GM10266 (cell line): ENCODE results near the gene ALDH2.

Experiments
- DNase-seq: peaks from one replicate; pipeline ENCODE4 v3.0.0; 2012; ENCODE audit errors: extremely low spot score
- CTCF ChIP-seq: IDR thresholded peaks from 2 replicates; pipeline ENCODE4 v1.5.1; 2012; ENCODE audit warnings: mild to moderate bottlenecking, low read depth; ENCODE audit not compliant: control insufficient read depth, insufficient read depth; ENCODE audit errors: missing control alignments

Gene ALDH2

DNA sequence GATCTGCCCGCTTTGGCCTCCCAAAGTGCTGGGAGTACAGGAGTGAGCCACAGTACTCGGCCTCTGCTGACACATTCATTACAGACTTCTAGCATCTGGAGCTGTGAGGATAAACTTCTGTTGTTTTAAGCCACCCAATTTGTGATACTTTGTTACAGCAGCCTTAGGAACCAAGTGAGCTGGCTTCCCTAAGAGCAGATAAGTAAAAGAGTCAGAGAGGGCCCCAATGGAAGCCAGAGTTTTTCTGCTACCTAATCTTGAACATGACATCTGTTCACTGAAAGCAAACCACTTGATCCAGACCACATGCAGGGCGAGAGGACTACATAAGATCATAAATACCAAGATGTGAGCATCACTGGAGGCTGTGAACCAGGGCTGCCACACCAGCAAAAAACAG lies 71.6 kb downstream of the ALDH2 start:
- no peak for TF ChIP-seq CTCF
- no peak for DNase-seq

DNA sequence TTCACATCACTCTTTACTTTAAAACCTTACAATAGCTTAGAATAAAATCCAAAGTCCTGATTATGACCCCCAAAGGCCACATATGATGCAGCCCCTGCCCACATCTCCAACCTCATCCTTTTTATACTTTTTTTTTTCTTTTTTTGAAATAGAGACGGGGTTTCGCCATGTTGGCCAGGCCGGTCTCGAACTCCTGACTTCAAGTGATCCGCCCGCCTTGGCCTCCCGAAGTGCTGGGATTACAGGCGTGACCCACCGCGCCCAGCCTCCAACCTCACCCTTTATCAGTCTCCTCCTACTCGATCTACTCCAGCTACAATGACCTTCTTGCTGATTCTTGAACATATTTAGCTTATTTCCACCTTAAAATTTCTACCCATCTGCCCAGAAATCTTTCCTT lies 74.1 kb downstream of the ALDH2 start:
- no peak for TF ChIP-seq CTCF
- DNase-seq: no peak

DNA sequence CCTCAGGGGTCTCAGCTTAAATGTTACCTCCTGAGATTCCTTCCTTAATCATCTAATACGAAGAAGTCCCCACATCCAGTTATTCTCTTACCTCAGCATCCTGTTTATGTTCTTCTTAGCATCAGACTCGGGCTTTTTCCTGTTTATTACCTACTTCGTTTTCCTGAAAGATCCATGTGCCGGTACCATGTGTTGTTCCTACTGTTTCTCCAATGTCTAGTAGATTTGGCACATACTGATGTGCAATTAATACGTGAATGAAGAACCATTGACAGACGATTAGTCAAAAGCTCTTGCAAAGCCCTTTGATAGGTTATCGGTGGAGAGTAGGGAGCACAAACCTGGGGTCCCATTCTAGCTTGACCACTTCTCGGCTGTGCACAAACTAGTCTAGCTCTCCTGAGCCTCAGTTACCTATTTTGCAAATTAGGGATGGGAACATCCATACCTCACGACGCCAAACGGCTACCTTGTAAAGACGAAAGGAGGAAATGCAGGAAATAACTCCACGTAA lies 74.6 kb downstream of the ALDH2 start:
- TF ChIP-seq CTCF: no peak
- DNase-seq: no peak

DNA sequence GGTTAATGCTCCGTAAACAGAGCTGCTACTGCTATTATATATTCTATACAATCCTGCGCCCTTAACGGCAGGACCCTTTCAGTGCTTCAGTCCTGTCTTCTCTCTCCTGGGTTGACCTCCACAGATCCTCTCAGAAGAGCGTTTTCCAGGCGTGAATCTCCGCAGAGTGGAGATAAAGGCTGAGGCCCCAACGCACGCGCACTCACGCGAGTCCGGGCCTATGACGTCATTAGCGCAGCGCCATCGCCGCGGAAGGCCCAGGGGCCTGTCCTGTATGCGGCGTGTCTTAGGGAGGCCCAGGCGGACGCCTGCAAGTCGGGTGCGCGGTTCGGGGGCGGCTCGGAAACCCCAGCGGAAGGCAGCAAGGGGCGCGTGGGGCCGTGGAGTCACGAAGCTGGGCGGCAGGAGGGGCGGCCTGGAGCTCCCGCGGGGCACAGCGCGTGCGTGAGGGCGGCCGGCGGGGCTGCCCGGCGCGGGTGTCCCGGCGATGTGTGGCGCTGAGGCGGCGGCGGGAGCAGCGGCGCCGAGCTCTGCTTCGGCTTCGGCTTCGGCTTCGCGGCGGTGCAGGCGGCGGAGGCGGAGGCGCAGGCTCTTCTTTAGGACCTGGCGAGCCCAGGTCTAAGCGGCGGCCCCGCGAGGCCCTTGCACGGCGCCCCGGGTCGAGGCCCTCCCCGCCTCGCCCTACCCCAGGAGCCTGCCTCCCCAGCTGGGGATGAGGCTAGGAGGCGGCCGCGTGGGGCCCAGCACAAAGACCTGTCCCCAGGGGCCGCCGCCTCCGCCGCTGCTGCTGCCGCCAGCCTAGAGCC lies 75.2 kb downstream of the ALDH2 start, which contains the start of gene MAPKAPK5:
Gene MAPKAPK5, plus strand, starts transcription at position 479 of the 806 bp plus-strand sequence. CDS start 506 bp downstream, outside the sequence.
- peak; percentile 98 for DNase-seq
- no peak for TF ChIP-seq CTCF

DNA sequence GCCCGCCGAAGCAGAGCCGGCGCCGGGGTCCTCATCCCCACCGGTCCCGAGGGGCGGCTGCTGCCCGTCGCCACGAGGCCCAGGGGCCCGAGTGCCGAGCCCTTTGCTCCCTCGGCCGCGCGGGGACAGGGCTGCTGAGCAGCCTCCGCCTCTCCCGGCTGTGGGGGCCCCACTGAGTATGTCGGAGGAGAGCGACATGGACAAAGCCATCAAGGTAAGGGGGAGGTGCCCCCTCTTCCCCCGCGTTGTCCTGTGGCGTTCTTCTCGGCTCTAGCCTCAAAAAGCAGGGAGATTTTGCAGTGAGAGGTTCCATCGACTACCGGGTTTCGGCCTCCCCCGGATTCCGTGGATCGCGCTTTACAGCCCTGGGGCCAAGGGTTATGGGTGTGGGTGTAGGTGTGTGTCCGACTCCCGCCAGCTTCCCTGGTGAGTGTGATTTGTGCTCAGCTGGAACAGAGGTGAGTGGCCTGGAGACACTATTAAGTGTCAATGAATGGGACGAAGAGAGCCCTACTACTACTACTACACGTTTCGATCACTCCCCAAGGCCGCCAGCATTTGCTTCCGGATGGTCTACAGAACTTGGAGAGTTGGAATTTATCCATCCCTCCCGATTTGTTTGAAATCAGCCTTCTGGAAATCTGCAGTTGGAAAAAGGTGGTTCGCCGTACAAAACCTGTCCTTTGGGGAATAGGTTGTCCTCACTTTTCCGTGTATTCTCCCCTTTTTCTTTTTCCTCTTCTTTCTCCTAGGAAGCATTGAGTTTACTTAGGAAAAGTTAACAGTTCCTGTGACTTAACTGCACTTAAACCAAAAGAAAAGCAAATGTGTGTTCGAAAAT lies 76.0 kb downstream of the ALDH2 start:
- TF ChIP-seq CTCF: no peak
- DNase-seq: no peak

DNA sequence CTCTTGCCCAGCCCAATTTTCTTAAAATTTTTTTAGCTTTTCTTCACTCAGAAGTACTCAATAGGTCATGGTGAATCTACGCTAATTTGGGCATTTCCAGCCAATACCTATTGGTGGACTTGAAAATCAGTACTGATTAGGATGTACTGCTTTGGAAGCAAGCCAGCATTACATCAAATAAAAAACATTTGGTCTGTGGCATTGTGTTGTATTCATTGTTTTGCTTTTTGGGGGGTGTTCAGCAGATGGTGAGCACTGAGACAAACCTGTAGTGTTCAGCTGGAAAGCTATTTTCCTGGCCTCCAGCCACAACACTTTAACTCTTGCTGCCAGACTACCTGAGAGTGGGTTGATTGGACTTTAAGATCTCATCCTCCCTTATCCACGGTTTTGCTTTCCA lies 79.3 kb downstream of the ALDH2 start:
- no peak for DNase-seq
- no peak for TF ChIP-seq CTCF
